ENCODE results near the gene TBX22. TPM values are rescaled to one million over a fixed set of nuclear protein-coding genes. Genes with fewer than 3 reads are reported as not detected.
"Not testable (repeated sequence)": the region's sequence is repeated elsewhere in the genome, so short reads cannot be mapped to it uniquely, and the experiment has no call there.

Gene TBX22
- not detected in 2 replicates for total RNA-seq

- intact Hi-C loops (cut with micrococcal nuclease) = no loop called here
Measured at GRCh38 chrX:80014141-80014940, at the start of gene TBX22. Gene TBX22, plus strand, starts transcription at chrX:80014753. Its CDS starts 7,517 bp downstream, at chrX:80022270.

GRCh38 chrX:79975605-79976004, 38.9 kb upstream of the TBX22 start:
- intact Hi-C loops (cut with micrococcal nuclease) = no loop called here

GRCh38 chrX:80004458-80004857, 10.1 kb upstream of the TBX22 start:
- intact Hi-C loops (cut with micrococcal nuclease) = no loop called here

- intact Hi-C loops (cut with micrococcal nuclease) = no loop called here
Measured at GRCh38 chrX:80011522-80011921, 3.0 kb upstream of the TBX22 start.

- intact Hi-C loops (cut with micrococcal nuclease) = no loop called here
Measured at GRCh38 chrX:80016182-80016581, 1.6 kb downstream of the TBX22 start.

GRCh38 chrX:80021621-80022020, 7.1 kb downstream of the TBX22 start:
- intact Hi-C loops (cut with micrococcal nuclease) = no loop called here

- intact Hi-C loops (cut with micrococcal nuclease) = no loop called here
Measured at GRCh38 chrX:80022363-80023031, 7.9 kb downstream of the TBX22 start.

- intact Hi-C loops (cut with micrococcal nuclease) = no loop called here
Measured at GRCh38 chrX:80026116-80026515, 11.6 kb downstream of the TBX22 start.

GRCh38 chrX:80066156-80066555, 51.6 kb downstream of the TBX22 start:
- intact Hi-C loops (cut with micrococcal nuclease) = not testable (repeated sequence)

GRCh38 chrX:80075625-80076024, 61.1 kb downstream of the TBX22 start:
- intact Hi-C loops (cut with micrococcal nuclease) = not testable (repeated sequence)

Measured in T-helper 2 cell treated with Interferon-gamma antibody and Interleukin-4, amounts not matched to agents 100 ng/mL and 5 ng/mL, for 36 hours (primary cell).